RPMI8226 (cell line): ENCODE data around the gene OR51B4.

Experiments
- DNase-seq: peaks from one replicate; pipeline ENCODE4 v3.0.0-alpha.2; 2015

OR51B4 gene

GRCh38 chr11:5293028-5293427 lies 8.7 kb downstream of the OR51B4 start:
- DNase-seq, result no peak

GRCh38 chr11:5291207-5291838 lies 10.4 kb downstream of the OR51B4 start:
- DNase-seq, result peak; percentile 26

DNA sequence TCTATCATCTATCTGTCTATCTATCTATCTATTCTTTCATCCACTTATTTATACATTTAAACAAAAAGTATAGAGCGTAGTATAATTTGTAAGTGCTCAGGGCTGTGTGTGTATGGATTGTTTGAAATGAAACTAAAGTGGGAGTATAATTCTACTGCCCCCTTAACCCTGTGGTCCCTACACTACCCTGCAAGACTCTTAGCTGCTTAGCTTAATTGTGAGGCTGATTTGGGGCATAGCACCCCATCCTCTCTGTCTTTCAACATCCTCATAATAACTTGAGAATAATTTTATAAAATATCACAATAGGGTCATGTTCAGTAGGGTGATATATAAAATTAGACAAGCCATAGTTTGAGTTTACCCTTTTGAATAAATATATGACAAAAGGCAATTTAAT lies 11.6 kb downstream of the OR51B4 start:
- no peak for DNase-seq

DNA sequence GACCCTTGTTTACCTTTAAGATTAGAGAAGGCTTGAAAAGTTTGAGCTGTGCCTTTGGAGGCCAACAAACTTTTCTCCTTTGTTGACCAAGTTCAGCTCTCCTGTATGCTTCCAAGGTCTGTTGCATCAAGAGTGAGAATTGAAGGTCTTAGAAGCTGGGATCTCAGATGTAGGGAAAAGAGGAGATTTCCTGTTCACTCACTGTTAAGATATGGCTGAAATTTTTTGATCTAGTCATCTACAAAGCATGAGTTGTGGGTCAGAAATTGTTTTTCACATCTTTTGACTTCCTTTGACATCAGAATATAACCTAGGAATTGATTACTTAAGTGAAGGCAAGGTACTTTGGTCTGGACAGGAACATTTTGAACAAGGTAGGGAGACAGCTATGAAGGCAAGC lies 12.1 kb downstream of the OR51B4 start:
- no peak for DNase-seq

- DNase-seq, result no peak
These were observed 12.7 kb downstream of the OR51B4 start for GRCh38 chr11:5288906-5289550.

- no peak for DNase-seq
These were observed 13.4 kb downstream of the OR51B4 start for GRCh38 chr11:5288108-5288905.

DNA sequence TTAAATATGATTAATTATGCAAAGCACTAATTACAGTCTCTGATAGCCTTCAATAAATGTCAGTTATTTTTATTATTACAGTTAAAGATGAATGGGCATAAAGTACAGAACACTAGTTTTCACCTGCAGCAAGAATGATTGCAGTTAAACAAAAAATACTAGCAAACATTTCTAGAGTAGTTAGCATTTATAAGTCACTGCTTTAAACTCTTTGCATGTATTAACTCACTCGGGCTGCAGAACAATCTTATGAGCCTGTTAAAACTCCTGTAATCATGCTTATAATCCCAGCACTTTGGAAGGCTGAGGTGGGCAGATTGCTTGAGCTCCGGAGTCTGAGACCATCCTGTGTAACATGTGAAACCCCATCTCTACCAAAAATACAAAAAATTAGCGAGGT lies 14.8 kb downstream of the OR51B4 start:
- no peak for DNase-seq

DNA sequence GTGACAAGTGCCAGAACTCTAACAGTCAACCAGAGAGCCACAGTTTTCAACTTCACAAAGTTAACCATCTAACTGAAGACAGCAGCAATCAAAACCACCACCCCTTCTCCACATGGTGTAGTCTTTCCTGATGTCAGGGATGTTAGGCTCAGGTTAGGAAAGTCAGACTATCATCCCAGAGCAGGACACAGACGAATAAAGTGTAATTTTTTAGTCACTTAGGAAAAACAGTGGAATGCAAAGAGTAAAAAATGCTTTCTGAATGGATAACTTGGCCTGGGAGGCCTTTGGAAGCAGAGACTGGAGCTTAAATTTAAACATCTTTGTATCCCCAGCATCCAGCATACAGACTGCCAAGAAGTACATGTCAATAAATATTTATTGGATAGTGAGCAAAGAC lies 15.4 kb downstream of the OR51B4 start:
- DNase-seq, result no peak

DNA sequence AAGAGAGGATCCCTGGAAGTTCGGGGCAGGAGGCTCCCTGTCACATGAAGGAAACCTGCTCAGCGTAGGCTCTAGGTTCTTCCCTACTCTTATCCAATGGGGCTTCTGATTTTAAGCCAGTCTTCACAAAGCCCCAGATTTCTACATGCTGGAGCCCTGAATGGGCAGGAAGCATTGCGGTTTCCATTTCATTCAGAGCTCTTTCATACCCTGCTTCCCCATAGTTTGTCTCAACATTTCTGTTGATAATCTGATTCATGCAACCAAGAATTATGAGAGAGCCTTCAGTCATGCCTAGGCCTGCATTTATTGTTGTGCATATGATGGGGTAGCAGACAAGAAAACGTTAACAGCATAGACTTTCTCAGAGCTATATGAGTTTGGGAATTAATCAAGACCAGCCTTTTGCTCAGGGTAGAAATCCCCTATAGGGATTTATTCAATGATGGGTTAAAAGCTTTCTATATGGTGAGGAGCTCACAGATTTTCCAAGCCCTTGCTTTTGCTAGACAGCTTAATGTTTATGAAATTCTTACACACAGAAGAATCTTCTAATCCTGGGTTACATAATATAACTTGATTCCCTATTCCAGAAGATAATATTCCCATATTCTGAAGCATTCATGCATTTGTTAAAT lies 15.9 kb downstream of the OR51B4 start:
- no peak for DNase-seq

DNA sequence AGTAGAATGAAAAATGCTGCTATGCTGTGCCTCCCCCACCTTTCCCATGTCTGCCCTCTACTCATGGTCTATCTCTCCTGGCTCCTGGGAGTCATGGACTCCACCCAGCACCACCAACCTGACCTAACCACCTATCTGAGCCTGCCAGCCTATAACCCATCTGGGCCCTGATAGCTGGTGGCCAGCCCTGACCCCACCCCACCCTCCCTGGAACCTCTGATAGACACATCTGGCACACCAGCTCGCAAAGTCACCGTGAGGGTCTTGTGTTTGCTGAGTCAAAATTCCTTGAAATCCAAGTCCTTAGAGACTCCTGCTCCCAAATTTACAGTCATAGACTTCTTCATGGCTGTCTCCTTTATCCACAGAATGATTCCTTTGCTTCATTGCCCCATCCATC lies 17.1 kb downstream of the OR51B4 start:
- no peak for DNase-seq

DNA sequence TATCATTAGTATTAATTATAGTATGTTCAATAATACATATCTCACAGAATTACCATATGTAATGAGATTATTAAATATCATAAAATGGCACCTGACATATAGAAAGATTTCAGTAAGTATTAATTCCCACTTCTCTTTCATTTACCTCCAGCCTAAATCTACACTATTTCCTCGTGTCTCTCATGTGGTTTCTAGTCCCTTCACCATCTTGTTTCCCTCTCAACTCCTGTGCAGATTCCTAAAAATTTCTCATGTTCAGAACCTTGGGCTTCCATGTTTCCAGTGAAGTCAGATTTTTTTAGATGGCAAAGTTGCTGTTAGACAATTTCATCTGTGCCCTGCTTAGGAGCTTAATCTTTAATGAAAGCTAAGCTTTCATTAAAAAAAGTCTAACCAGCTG lies 17.9 kb downstream of the OR51B4 start:
- DNase-seq, result no peak

GRCh38 chr11:5283086-5283485 lies 18.7 kb downstream of the OR51B4 start:
- DNase-seq, result no peak

DNA sequence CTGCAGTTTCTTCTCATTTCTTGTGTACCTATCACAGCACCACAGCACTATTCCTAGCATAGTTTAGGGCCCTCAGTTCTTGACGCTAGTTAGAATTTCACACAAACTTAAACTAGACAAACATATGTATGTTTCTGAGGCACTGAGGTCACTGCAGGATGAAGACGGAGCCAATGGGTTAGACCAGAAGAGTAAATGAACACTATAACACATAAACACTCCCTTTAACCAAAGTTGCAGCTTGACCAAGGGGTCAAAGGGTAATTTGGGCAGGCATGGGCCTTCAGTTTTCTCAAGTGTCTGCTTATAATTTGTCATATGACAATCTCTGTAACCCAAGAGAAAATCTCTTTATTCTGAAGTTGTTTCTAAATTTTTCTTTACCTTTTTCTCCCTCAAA lies 19.1 kb downstream of the OR51B4 start:
- DNase-seq, result no peak

DNA sequence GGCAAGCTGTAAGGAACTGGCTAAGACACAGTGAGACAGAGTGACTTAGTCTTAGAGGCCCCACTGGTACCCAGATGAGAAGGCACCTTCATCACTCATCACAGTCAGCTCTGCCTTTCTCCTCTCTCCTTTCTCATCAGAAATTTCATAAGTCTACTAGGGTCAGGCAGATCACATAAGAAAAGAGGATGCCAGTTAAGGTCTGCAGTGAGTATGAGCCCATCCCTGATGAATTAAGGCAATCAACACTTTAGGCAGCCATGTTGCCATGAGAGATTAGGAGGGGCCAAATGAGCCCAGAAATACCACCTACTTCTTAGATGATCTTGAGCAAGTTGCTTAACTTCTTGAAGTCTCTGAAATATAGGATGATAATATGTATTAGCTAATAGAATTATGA lies 20.1 kb downstream of the OR51B4 start:
- DNase-seq, result no peak

DNA sequence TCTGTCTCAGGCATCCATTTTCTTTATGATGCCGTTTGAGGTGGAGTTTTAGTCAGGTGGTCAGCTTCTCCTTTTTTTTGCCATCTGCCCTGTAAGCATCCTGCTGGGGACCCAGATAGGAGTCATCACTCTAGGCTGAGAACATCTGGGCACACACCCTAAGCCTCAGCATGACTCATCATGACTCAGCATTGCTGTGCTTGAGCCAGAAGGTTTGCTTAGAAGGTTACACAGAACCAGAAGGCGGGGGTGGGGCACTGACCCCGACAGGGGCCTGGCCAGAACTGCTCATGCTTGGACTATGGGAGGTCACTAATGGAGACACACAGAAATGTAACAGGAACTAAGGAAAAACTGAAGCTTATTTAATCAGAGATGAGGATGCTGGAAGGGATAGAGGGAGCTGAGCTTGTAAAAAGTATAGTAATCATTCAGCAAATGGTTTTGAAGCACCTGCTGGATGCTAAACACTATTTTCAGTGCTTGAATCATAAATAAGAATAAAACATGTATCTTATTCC lies 21.1 kb downstream of the OR51B4 start:
- DNase-seq, result peak; percentile 67

DNA sequence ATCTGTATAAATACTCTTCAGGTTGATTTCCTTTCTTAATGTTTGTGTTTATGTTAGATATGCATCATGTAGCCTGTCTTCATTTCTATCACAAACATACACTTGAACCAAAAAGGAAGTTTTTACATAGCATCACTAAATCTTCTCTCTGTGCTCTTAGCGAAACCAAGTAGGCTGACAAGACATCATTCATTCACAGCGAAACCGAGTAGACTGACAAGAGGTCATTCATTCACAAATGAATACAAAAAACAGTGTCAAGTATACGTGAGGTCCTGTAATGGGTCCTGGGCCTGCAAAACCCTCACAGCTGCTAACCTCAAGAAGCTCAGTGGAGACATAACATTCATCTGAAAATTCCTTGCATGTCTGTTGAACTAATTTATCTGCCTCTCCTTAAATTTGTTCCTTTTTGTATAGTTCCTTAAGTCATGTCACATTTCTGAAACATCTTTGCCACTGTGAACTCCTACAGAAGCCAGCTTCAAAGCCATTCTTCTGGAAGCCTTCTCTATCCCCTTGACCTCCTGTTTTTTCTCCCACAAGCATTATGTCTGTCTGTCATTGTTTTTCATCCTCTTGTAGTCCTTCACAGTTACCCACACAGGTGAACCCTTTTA lies 22.2 kb downstream of the OR51B4 start:
- no peak for DNase-seq

- no peak for DNase-seq
These were observed 23.9 kb downstream of the OR51B4 start for GRCh38 chr11:5277807-5278382.

GRCh38 chr11:5276697-5277096 lies 25.0 kb downstream of the OR51B4 start:
- no peak for DNase-seq

DNA sequence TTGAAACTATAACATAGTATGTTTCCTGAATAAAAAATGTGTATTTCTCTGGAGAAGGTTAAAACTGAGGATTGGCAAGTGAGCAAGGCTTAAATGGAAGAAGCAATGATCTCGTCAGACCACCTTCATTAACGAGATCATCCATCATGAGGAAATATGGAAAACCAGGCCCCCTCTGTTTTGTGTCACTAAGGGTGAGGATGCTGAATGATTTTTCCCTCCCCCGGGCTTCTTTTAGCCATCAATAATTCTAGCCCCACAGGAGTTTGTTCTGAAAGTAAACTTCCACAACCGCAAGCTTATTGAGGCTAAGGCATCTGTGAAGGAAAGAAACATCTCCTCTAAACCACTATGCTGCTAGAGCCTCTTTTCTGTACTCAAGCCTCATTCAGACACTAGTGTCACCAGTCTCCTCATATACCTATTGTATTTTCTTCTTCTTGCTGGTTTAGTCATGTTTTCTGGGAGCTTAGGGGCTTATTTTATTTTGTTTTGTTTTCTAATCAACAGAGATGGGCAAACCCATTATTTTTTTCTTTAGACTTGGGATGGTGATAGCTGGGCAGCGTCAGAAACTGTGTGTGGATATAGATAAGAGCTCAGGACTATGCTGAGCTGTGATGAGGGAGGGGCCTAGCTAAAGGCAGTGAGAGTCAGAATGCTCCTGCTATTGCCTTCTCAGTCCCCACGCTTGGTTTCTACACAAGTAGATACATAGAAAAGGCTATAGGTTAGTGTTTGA lies 26.2 kb downstream of the OR51B4 start:
- DNase-seq, result no peak

DNA sequence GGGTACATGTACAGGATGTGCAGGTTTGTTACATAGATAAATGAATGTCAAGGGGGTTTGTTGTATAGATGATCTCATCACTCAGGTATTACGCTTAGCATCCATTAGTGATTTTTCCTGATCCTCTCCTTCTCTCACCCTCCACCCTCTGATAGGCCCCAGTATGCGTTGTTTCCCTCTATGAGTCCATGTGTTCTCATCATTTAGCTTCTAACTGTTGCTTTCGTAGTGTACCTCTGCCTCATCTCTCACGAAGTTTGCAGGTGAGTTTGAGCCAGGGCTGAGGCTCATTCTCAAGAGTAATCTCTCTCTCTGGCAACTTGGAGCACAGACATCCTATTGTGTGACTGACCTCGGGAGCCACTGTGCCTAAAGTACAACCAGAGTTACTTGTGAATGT lies 27.4 kb downstream of the OR51B4 start:
- no peak for DNase-seq

GRCh38 chr11:5272395-5273017 lies 29.2 kb downstream of the OR51B4 start:
- DNase-seq, result no peak
